B cell (primary cell): Measurements from ENCODE around the gene PRKCA. TPM values are rescaled to one million over a fixed set of nuclear protein-coding genes. Genes with fewer than 3 reads are reported as not detected.

Source experiments
- ATAC-seq: fragments of 200-7000 bp; cut with Tn5 transposase; one replicate; pipeline ENCODE4 v1.10.0; 2021; ENCODE audit warnings: low read depth, mild to moderate bottlenecking, moderate number of reproducible peaks, moderate library complexity
- CTCF ChIA-PET: fragments of 350-600 bp; sonication (Branson Sonifier 250); formaldehyde crosslinking; loops from one replicate; lab custom pipeline; 2021; ENCODE audit warnings: antibody characterized with exemption, inconsistent platforms; lab: Charles Lee
- POLR2A ChIA-PET: fragments of 350-600 bp; sonication (Branson Sonifier 250); formaldehyde crosslinking; loops from one replicate; lab custom pipeline; 2021; ENCODE audit warnings: antibody characterized with exemption; lab: Charles Lee
- DNase-seq: peaks from one replicate; pipeline ENCODE4 v3.0.0; 2013
- H2AFZ ChIP-seq: 2 replicates; pipeline ENCODE4 v1.6.1; 2012; ENCODE audit warnings: mild to moderate bottlenecking, low read depth, low read length; ENCODE audit not compliant: insufficient read depth, poor library complexity, severe bottlenecking
- H3K27ac ChIP-seq, 2 donors: 1 replicate in 1 of 2; 2 replicates in 1 of 2; pipeline ENCODE4 v1.5.1; 2012 to 2013; ENCODE audit warnings: low read length in 2 of 2, mild to moderate bottlenecking in 2 of 2, moderate library complexity in 1 of 2
- H3K27me3 ChIP-seq, 4 experiments: fragments of 200-600 bp in 1 of 4; sonication (generic) in 1 of 4; replicated peaks in 1 of 4; 1 replicate in 2 of 4; 2 replicates in 2 of 4; pipeline versions ENCODE4 v1.6.1 to v1.7.0; 2013 to 2016; ENCODE audit warnings: low read length in 3 of 4, mild to moderate bottlenecking in 2 of 4, mixed read lengths in 1 of 4, moderate library complexity in 1 of 4; ENCODE audit not compliant: insufficient read depth in 4 of 4, control insufficient read depth in 3 of 4; ENCODE audit errors: control extremely low read depth in 1 of 4
- H3K36me3 ChIP-seq, 2 experiments: replicated peaks in 1 of 2; 1 replicate in 1 of 2; 2 replicates in 1 of 2; pipeline versions ENCODE4 v1.6.1 to v1.7.1; 2013; ENCODE audit warnings: low read length in 1 of 2; ENCODE audit not compliant: insufficient read depth in 2 of 2, control insufficient read depth in 1 of 2; ENCODE audit errors: control extremely low read depth in 1 of 2, extremely low read depth in 1 of 2
- H3K4me1 ChIP-seq, 2 donors: fragments of 200-600 bp in 1 of 2; sonication (generic) in 1 of 2; 1 replicate in 1 of 2; 2 replicates in 1 of 2; pipeline versions ENCODE4 v1.5.1 to v1.6.1; 2013 to 2017; ENCODE audit warnings: low read length in 2 of 2; ENCODE audit not compliant: control insufficient read depth in 2 of 2, insufficient read depth in 2 of 2
- H3K4me2 ChIP-seq: replicated peaks from 2 replicates; pipeline ENCODE3; 2012; ENCODE audit warnings: mild to moderate bottlenecking, low read depth, low read length; ENCODE audit not compliant: poor library complexity, severe bottlenecking
- H3K4me3 ChIP-seq, 5 experiments: fragments of 200-600 bp in 1 of 5; sonication (generic) in 1 of 5; 1 replicate in 3 of 5; 2 replicates in 2 of 5; pipeline versions ENCODE4 v1.5.1 to v1.7.0; 2011 to 2016; ENCODE audit warnings: low read length in 4 of 5, mild to moderate bottlenecking in 4 of 5, low read depth in 2 of 5, control low read depth in 1 of 5, moderate library complexity in 1 of 5; ENCODE audit not compliant: insufficient read depth in 1 of 5; ENCODE audit errors: control extremely low read depth in 1 of 5, extremely low read depth in 1 of 5
- H3K79me2 ChIP-seq: fragments of 200-600 bp; sonication (generic); one replicate; pipeline ENCODE4 v1.6.0; 2016; ENCODE audit warnings: low read length; ENCODE audit not compliant: control insufficient read depth, insufficient read depth
- H3K9ac ChIP-seq: fragments of 200-600 bp; sonication (generic); 2 replicates; pipeline ENCODE4 v1.6.1; 2017; ENCODE audit warnings: mild to moderate bottlenecking, low read length, moderate library complexity
- H3K9me3 ChIP-seq, 3 donors: one replicate each; pipeline versions ENCODE4 v1.6.1 to v1.7.1; 2013; ENCODE audit warnings: low read length in 2 of 3; ENCODE audit not compliant: control insufficient read depth in 2 of 3, insufficient read depth in 1 of 3; ENCODE audit errors: control extremely low read depth in 1 of 3
- H4K20me1 ChIP-seq: 2 replicates; pipeline ENCODE4 v1.6.0; 2012; ENCODE audit warnings: mild to moderate bottlenecking, low read length; ENCODE audit not compliant: insufficient read depth, control insufficient read depth, poor library complexity, severe bottlenecking
- H3K27ac Mint-ChIP-seq: one replicate; pipeline ENCODE4 v1.8.0; 2021; ENCODE audit warnings: mixed read lengths
- H3K27me3 Mint-ChIP-seq: one replicate; pipeline ENCODE4 v1.8.0; 2021; ENCODE audit warnings: mixed read lengths
- H3K4me1 Mint-ChIP-seq: one replicate; pipeline ENCODE4 v1.8.0; 2021; ENCODE audit warnings: mixed read lengths
- H3K4me3 Mint-ChIP-seq: one replicate; pipeline ENCODE4 v1.8.0; 2021; ENCODE audit warnings: mixed read lengths
- H3K9me3 Mint-ChIP-seq: one replicate; pipeline ENCODE4 v1.8.0; 2022; ENCODE audit warnings: mixed read lengths; ENCODE audit not compliant: insufficient read depth
- CTCF ChIP-seq: fragments of 200-600 bp; IDR thresholded peaks from one replicate; pipeline ENCODE4 v1.8.0; 2022; ENCODE audit warnings: antibody characterized with exemption, mild to moderate bottlenecking
- EZH2 ChIP-seq: IDR thresholded peaks from 2 replicates; pipeline ENCODE4 v1.6.1; 2012; ENCODE audit warnings: borderline replicate concordance, low read depth, mild to moderate bottlenecking, moderate library complexity, low read length; ENCODE audit not compliant: insufficient read depth, poor library complexity, severe bottlenecking
- WGBS: methylation state at CpG from one replicate; pipeline ENCODE4 v1.1.5; 2013; ENCODE audit warnings: missing lambda C conversion rate; ENCODE audit not compliant: insufficient coverage; 5-methylcytosine and 5-hydroxymethylcytosine counted together
- intact Hi-C: fragments of 100-400 bp; cut with micrococcal nuclease; formaldehyde crosslinking; loops from one replicate; pipeline ENCODE4 v1.10.0; 2022
- polyA plus RNA-seq: library from polyadenylated mRNA; depleted of rRNA; stranded (reverse); fragments of >200 nt; gene quantifications from 2 replicates; pipeline ENCODE4 v1.2.3, GENCODE V29; 2012
- total RNA-seq, 2 donors: library from RNA; stranded (reverse); fragments of 120-200 nt in 1 of 2; gene quantifications; 1 replicate in 1 of 2; 2 replicates in 1 of 2; pipeline versions ENCODE4 v1.2.3 to v1.2.4, GENCODE V29; 2013 to 2022

Gene PRKCA
- total and polyA plus RNA-seq, 2 donors (not counting 1 experiment from before 2014, with no cell fraction given): 0.33 to 7.7 TPM

- no peak overlapping the region for H3K4me3 ChIP-seq
- intact Hi-C loops: no loop called here
- POLR2A ChIA-PET: no interaction called here
- H3K27ac Mint-ChIP-seq: no peak overlapping the region
- no peaks in the 10 kb centered on the region for H3K27me3 ChIP-seq
- H2AFZ ChIP-seq: no peak overlapping the region
- DNase-seq: no peak
- no peak overlapping the region for H3K4me2 ChIP-seq
- no peaks in the 10 kb centered on the region for H3K27me3 Mint-ChIP-seq
- H3K27ac ChIP-seq: no peak overlapping the region
- CTCF ChIA-PET: no interaction called here
- H3K79me2 ChIP-seq: no peaks in the 10 kb centered on the region
- H3K4me1 ChIP-seq: peaks cover 0 to 4% of the 10 kb centered on the region in 2 donors
- H3K9me3 ChIP-seq: no peaks in the 10 kb centered on the region
- H3K4me3 Mint-ChIP-seq: no peak overlapping the region
- H3K36me3 ChIP-seq: no peaks in the 10 kb centered on the region
- ATAC-seq: no peak
- TF ChIP-seq EZH2: no peak
- TF ChIP-seq CTCF: no peak
- no peak overlapping the region for H3K9ac ChIP-seq
- WGBS: 14% methylated on average over 3 of the region's 3 CpGs
- H3K4me1 Mint-ChIP-seq: peaks cover 11% of the 10 kb centered on the region
- no peaks in the 10 kb centered on the region for H3K9me3 Mint-ChIP-seq
- H4K20me1 ChIP-seq: no peaks in the 10 kb centered on the region
Observed at GRCh38 chr17:66469088-66469442, 166.7 kb downstream of the PRKCA start.

- intact Hi-C loops: no loop called here
- H3K79me2 ChIP-seq: no peaks in the 10 kb centered on the region
- POLR2A ChIA-PET: no interaction called here
Observed at GRCh38 chr17:66469461-66469860, 167.0 kb downstream of the PRKCA start.

More at GRCh38 chr17:66469461-66469860, 167.0 kb downstream of the PRKCA start:
- Mint-ChIP-seq H3K4me1 (peaks cover 11% of the 10 kb centered on the region), H3K9me3 (no peaks in the 10 kb centered on the region), H3K4me3 (no peak overlapping the region), H3K27ac (no peak overlapping the region), H3K27me3 (no peaks in the 10 kb centered on the region)
- H3K27ac ChIP-seq: no peak overlapping the region
- no peaks in the 10 kb centered on the region for H3K9me3 ChIP-seq
- H3K27me3 ChIP-seq: no peaks in the 10 kb centered on the region
- no peaks in the 10 kb centered on the region for H4K20me1 ChIP-seq
- no peaks in the 10 kb centered on the region for H3K36me3 ChIP-seq
- no peak overlapping the region for H3K4me2 ChIP-seq
- CTCF ChIA-PET: no interaction called here
- no peak overlapping the region for H2AFZ ChIP-seq
- no peak overlapping the region for H3K9ac ChIP-seq
- ATAC-seq (no peak), DNase-seq (no peak)
- H3K4me3 ChIP-seq: no peak overlapping the region
- 100% methylated on average over 1 of the region's 1 CpG for WGBS
- TF ChIP-seq EZH2: no peak
- no peak for TF ChIP-seq CTCF
- H3K4me1 ChIP-seq: peaks cover 0 to 4% of the 10 kb centered on the region in 2 donors
